Upper lobe of right lung (tissue), 1 donor: Measurements from ENCODE around the gene COX11. TPM values are rescaled to one million over a fixed set of nuclear protein-coding genes. Genes with fewer than 3 reads are reported as not detected.

Experiments
- ATAC-seq: fragments of 200-7000 bp; cut with Tn5 transposase; one replicate; pipeline ENCODE4 v1.9.1; 2020; ENCODE audit warnings: mild to moderate bottlenecking, moderate library complexity
- DNase-seq: peaks from one replicate; pipeline ENCODE4 v3.0.0-alpha.2; 2020
- H3K27ac ChIP-seq: fragments of 200-600 bp; one replicate; pipeline ENCODE4 v1.8.0; 2022
- H3K27me3 ChIP-seq: fragments of 200-600 bp; one replicate; pipeline ENCODE4 v1.8.0; 2022; ENCODE audit warnings: mild to moderate bottlenecking
- H3K36me3 ChIP-seq: fragments of 200-600 bp; one replicate; pipeline ENCODE4 v1.8.0; 2022
- H3K4me1 ChIP-seq: fragments of 200-600 bp; one replicate; pipeline ENCODE4 v1.8.0; 2022
- H3K4me3 ChIP-seq: fragments of 200-600 bp; one replicate; pipeline ENCODE4 v1.8.0; 2022; ENCODE audit warnings: mild to moderate bottlenecking
- H3K9me3 ChIP-seq: fragments of 200-600 bp; one replicate; pipeline ENCODE4 v1.8.0; 2022
- intact Hi-C: fragments of 100-400 bp; cut with DNase I; formaldehyde crosslinking; loops from one replicate; pipeline ENCODE4 v1.11.0; 2022
- total RNA-seq: library from RNA; stranded (reverse); fragmentation: NEBNext Ultra II Directional; extraction: Animal tissue kit (Norgen Biotek cat#: 25700); gene quantifications from one replicate; pipeline ENCODE4 v1.2.1, GENCODE V29; 2021
- TF ChIP-seq, protein P1 (sequence below): fragments of 200-600 bp; IDR thresholded peaks from one replicate; pipeline ENCODE4 v1.8.0; 2022; ENCODE audit warnings: antibody characterized with exemption
- donor health status: DM: no; HTN: yes; CAD: no; lungs with severe emphysema.

Gene COX11
- total RNA-seq, 1 donor from 2014 or later = 34.9 TPM

DNA sequence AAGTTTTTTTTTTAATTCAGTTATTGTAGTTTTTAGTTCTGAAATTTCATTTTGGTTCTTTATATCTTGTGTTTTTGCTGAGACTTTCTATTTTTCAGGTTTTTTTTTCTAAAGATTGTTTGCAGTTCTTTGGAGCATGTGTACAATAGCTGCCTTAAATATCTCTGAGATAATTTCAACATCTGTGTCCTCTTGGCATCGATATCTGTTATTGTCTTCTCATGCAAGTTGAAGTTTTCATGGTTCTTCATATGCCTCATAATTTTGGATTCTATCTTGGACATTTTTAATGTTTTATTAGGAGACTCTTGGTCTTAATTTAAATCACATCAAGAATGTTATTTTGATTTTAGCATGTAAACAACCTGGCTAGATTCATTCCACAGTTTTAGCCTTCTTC, 22.8 kb downstream of the COX11 start:
- H3K9me3 ChIP-seq = no peaks in the 10 kb centered on the region
- DNase-seq (no peak), ATAC-seq (no peak)
- H3K4me1 ChIP-seq = no peaks in the 10 kb centered on the region
- intact Hi-C loops = no loop called here
- H3K27me3 ChIP-seq = no peaks in the 10 kb centered on the region
- TF ChIP-seq, protein P1, sequence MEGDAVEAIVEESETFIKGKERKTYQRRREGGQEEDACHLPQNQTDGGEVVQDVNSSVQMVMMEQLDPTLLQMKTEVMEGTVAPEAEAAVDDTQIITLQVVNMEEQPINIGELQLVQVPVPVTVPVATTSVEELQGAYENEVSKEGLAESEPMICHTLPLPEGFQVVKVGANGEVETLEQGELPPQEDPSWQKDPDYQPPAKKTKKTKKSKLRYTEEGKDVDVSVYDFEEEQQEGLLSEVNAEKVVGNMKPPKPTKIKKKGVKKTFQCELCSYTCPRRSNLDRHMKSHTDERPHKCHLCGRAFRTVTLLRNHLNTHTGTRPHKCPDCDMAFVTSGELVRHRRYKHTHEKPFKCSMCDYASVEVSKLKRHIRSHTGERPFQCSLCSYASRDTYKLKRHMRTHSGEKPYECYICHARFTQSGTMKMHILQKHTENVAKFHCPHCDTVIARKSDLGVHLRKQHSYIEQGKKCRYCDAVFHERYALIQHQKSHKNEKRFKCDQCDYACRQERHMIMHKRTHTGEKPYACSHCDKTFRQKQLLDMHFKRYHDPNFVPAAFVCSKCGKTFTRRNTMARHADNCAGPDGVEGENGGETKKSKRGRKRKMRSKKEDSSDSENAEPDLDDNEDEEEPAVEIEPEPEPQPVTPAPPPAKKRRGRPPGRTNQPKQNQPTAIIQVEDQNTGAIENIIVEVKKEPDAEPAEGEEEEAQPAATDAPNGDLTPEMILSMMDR = no peak
- no peak overlapping the region for H3K27ac ChIP-seq
- H3K36me3 ChIP-seq = no peaks in the 10 kb centered on the region
- no peak overlapping the region for H3K4me3 ChIP-seq

DNA sequence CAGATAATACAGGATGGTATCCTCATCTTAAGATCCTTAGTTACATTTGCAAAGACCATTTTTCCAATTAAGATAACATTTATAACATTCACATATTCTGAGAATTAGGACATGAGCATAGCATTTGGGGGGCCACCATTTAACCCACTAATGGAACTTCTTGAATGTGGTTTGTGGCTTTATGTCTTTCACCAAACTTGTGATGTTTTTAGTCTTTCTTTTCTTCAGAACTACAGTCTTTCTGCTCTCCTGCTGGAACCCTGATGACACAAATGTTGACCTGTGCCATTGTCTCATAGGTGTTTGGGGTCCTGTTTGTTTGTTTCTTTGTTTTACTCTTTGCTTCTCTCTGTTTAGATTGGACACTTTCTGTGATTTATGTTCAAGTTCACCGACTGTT, 23.2 kb downstream of the COX11 start:
- H3K27ac ChIP-seq = no peak overlapping the region
- no peaks in the 10 kb centered on the region for H3K27me3 ChIP-seq
- no peaks in the 10 kb centered on the region for H3K9me3 ChIP-seq
- TF ChIP-seq, protein P1 = no peak
- H3K4me1 ChIP-seq = no peaks in the 10 kb centered on the region
- no peaks in the 10 kb centered on the region for H3K36me3 ChIP-seq
- intact Hi-C loops = no loop called here
- no peak overlapping the region for H3K4me3 ChIP-seq
- ATAC-seq (no peak), DNase-seq (no peak)

DNA sequence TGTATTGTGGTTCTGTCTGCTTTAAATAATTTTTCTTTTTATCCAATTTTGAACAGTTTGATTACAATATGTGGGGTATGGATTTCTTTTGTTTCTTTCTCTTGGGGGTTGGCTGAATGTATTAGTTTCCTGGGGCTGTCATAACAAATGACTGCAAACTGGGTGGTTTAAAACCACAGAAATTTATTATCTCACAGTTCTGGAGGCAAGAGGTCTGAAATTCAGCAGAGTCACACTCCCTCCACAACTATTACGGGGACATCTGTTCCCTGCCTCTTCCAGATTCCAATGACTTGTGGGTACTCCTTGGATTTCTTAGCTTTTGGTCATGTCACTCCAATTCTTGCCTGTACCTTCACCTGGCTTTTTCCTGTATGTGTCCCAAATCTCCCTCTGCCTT, 23.7 kb downstream of the COX11 start:
- H3K4me3 ChIP-seq = no peak overlapping the region
- TF ChIP-seq, protein P1 = no peak
- no peaks in the 10 kb centered on the region for H3K9me3 ChIP-seq
- H3K27me3 ChIP-seq = no peaks in the 10 kb centered on the region
- H3K27ac ChIP-seq = no peak overlapping the region
- no peaks in the 10 kb centered on the region for H3K36me3 ChIP-seq
- intact Hi-C loops = no loop called here
- ATAC-seq (no peak), DNase-seq (no peak)
- no peaks in the 10 kb centered on the region for H3K4me1 ChIP-seq

DNA sequence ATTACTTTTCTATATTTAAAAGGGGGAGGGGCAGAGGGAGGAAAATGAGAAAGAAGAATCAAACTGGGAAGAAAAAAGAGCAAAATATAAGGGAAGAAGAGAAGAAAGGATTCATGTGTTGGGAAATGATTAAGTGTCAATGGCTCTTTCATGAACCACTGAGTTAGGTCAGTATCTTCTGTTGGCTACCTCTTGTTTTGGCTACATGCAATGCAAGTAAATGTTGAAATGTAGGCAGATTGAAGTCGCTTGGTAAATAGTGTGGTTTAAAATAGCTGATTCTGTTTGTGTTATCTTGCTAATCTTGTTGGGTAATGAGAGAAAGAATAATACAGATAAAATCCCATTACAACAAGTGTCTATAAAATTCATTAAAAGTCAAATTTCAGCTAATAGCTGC, 27.2 kb downstream of the COX11 start:
- TF ChIP-seq, protein P1 = no peak
- ATAC-seq (no peak), DNase-seq (no peak)
- no peak overlapping the region for H3K27ac ChIP-seq
- intact Hi-C loops = no loop called here
- peaks cover 9% of the 10 kb centered on the region for H3K36me3 ChIP-seq
- H3K9me3 ChIP-seq = no peaks in the 10 kb centered on the region
- no peaks in the 10 kb centered on the region for H3K27me3 ChIP-seq
- no peak overlapping the region for H3K4me3 ChIP-seq
- no peaks in the 10 kb centered on the region for H3K4me1 ChIP-seq

DNA sequence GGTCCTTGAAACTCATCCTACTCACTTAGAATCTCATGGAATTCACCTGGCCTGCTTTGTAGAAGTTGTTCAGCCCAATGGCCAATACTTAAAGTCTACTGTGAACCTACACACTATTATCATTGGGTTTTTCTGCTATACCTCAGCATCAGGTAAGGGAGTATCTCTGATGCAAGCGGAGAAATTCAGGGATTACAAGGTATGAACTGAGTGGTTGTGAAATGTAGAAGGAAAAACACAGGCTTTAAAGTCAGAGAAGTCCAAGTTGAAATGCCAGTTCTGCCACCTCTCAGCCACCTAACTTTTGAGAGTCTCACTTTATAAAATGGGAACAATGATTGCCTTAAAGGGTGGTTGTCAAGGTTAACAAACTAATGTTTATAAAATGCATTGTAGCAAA, 31.0 kb downstream of the COX11 start:
- DNase-seq (no peak), ATAC-seq (no peak)
- intact Hi-C loops = no loop called here
- Histone ChIP-seq H3K4me1 (no peaks in the 10 kb centered on the region), H3K9me3 (no peaks in the 10 kb centered on the region), H3K27ac (no peak overlapping the region), H3K36me3 (peaks cover 22% of the 10 kb centered on the region), H3K4me3 (no peak overlapping the region), H3K27me3 (no peaks in the 10 kb centered on the region)
- TF ChIP-seq, protein P1 = no peak

DNA sequence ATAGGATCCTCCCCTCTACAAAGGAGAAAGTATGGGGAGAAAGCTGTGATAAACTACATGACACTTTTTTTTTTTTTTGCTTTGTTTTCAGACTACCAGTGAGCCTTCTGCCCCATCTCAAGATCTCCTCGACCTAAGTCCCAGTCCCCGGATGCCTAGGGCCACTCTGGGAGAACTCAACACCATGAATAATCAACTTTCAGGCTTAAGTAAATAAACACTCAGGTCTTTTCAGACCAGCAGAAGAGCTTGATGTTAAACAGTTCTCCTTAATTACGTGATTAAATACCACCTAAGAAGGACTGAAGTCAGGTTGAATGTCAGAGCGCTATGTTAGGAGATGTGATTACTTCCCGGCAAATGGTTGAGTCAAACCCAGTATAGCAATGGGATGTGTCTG, 31.4 kb downstream of the COX11 start:
- H3K4me3 ChIP-seq = no peak overlapping the region
- no peak overlapping the region for H3K27ac ChIP-seq
- ATAC-seq (peak; percentile 60), DNase-seq (no peak)
- no peaks in the 10 kb centered on the region for H3K4me1 ChIP-seq
- peaks cover 27% of the 10 kb centered on the region for H3K36me3 ChIP-seq
- H3K9me3 ChIP-seq = no peaks in the 10 kb centered on the region
- intact Hi-C loops = no loop called here
- TF ChIP-seq, protein P1 = no peak
- H3K27me3 ChIP-seq = no peaks in the 10 kb centered on the region
